B cell (primary cell): ENCODE data around the gene RAB33B. TPM values are rescaled to one million over a fixed set of nuclear protein-coding genes. Genes with fewer than 3 reads are reported as not detected.

ENCODE experiments used
- ATAC-seq: fragments of 200-7000 bp; cut with Tn5 transposase; one replicate; pipeline ENCODE4 v1.10.0; 2021; ENCODE audit warnings: low read depth, mild to moderate bottlenecking, moderate number of reproducible peaks, moderate library complexity
- CTCF ChIA-PET: fragments of 350-600 bp; sonication (Branson Sonifier 250); formaldehyde crosslinking; loops from one replicate; lab custom pipeline; 2021; ENCODE audit warnings: antibody characterized with exemption, inconsistent platforms; lab: Charles Lee
- POLR2A ChIA-PET: fragments of 350-600 bp; sonication (Branson Sonifier 250); formaldehyde crosslinking; loops from one replicate; lab custom pipeline; 2021; ENCODE audit warnings: antibody characterized with exemption; lab: Charles Lee
- DNase-seq: peaks from one replicate; pipeline ENCODE4 v3.0.0; 2013
- H2AFZ ChIP-seq: 2 replicates; pipeline ENCODE4 v1.6.1; 2012; ENCODE audit warnings: mild to moderate bottlenecking, low read depth, low read length; ENCODE audit not compliant: insufficient read depth, poor library complexity, severe bottlenecking
- H3K27ac ChIP-seq, 2 donors: 1 replicate in 1 of 2; 2 replicates in 1 of 2; pipeline ENCODE4 v1.5.1; 2012 to 2013; ENCODE audit warnings: low read length in 2 of 2, mild to moderate bottlenecking in 2 of 2, moderate library complexity in 1 of 2
- H3K27me3 ChIP-seq, 4 experiments: fragments of 200-600 bp in 1 of 4; sonication (generic) in 1 of 4; replicated peaks in 1 of 4; 1 replicate in 2 of 4; 2 replicates in 2 of 4; pipeline versions ENCODE4 v1.6.1 to v1.7.0; 2013 to 2016; ENCODE audit warnings: low read length in 3 of 4, mild to moderate bottlenecking in 2 of 4, mixed read lengths in 1 of 4, moderate library complexity in 1 of 4; ENCODE audit not compliant: insufficient read depth in 4 of 4, control insufficient read depth in 3 of 4; ENCODE audit errors: control extremely low read depth in 1 of 4
- H3K36me3 ChIP-seq, 2 experiments: replicated peaks in 1 of 2; 1 replicate in 1 of 2; 2 replicates in 1 of 2; pipeline versions ENCODE4 v1.6.1 to v1.7.1; 2013; ENCODE audit warnings: low read length in 1 of 2; ENCODE audit not compliant: insufficient read depth in 2 of 2, control insufficient read depth in 1 of 2; ENCODE audit errors: control extremely low read depth in 1 of 2, extremely low read depth in 1 of 2
- H3K4me1 ChIP-seq, 2 donors: fragments of 200-600 bp in 1 of 2; sonication (generic) in 1 of 2; 1 replicate in 1 of 2; 2 replicates in 1 of 2; pipeline versions ENCODE4 v1.5.1 to v1.6.1; 2013 to 2017; ENCODE audit warnings: low read length in 2 of 2; ENCODE audit not compliant: control insufficient read depth in 2 of 2, insufficient read depth in 2 of 2
- H3K4me2 ChIP-seq: replicated peaks from 2 replicates; pipeline ENCODE3; 2012; ENCODE audit warnings: mild to moderate bottlenecking, low read depth, low read length; ENCODE audit not compliant: poor library complexity, severe bottlenecking
- H3K4me3 ChIP-seq, 5 experiments: fragments of 200-600 bp in 1 of 5; sonication (generic) in 1 of 5; 1 replicate in 3 of 5; 2 replicates in 2 of 5; pipeline versions ENCODE4 v1.5.1 to v1.7.0; 2011 to 2016; ENCODE audit warnings: low read length in 4 of 5, mild to moderate bottlenecking in 4 of 5, low read depth in 2 of 5, control low read depth in 1 of 5, moderate library complexity in 1 of 5; ENCODE audit not compliant: insufficient read depth in 1 of 5; ENCODE audit errors: control extremely low read depth in 1 of 5, extremely low read depth in 1 of 5
- H3K79me2 ChIP-seq: fragments of 200-600 bp; sonication (generic); one replicate; pipeline ENCODE4 v1.6.0; 2016; ENCODE audit warnings: low read length; ENCODE audit not compliant: control insufficient read depth, insufficient read depth
- H3K9ac ChIP-seq: fragments of 200-600 bp; sonication (generic); 2 replicates; pipeline ENCODE4 v1.6.1; 2017; ENCODE audit warnings: mild to moderate bottlenecking, low read length, moderate library complexity
- H3K9me3 ChIP-seq, 3 donors: one replicate each; pipeline versions ENCODE4 v1.6.1 to v1.7.1; 2013; ENCODE audit warnings: low read length in 2 of 3; ENCODE audit not compliant: control insufficient read depth in 2 of 3, insufficient read depth in 1 of 3; ENCODE audit errors: control extremely low read depth in 1 of 3
- H4K20me1 ChIP-seq: 2 replicates; pipeline ENCODE4 v1.6.0; 2012; ENCODE audit warnings: mild to moderate bottlenecking, low read length; ENCODE audit not compliant: insufficient read depth, control insufficient read depth, poor library complexity, severe bottlenecking
- H3K27ac Mint-ChIP-seq: one replicate; pipeline ENCODE4 v1.8.0; 2021; ENCODE audit warnings: mixed read lengths
- H3K27me3 Mint-ChIP-seq: one replicate; pipeline ENCODE4 v1.8.0; 2021; ENCODE audit warnings: mixed read lengths
- H3K4me1 Mint-ChIP-seq: one replicate; pipeline ENCODE4 v1.8.0; 2021; ENCODE audit warnings: mixed read lengths
- H3K4me3 Mint-ChIP-seq: one replicate; pipeline ENCODE4 v1.8.0; 2021; ENCODE audit warnings: mixed read lengths
- H3K9me3 Mint-ChIP-seq: one replicate; pipeline ENCODE4 v1.8.0; 2022; ENCODE audit warnings: mixed read lengths; ENCODE audit not compliant: insufficient read depth
- CTCF ChIP-seq: fragments of 200-600 bp; IDR thresholded peaks from one replicate; pipeline ENCODE4 v1.8.0; 2022; ENCODE audit warnings: antibody characterized with exemption, mild to moderate bottlenecking
- EZH2 ChIP-seq: IDR thresholded peaks from 2 replicates; pipeline ENCODE4 v1.6.1; 2012; ENCODE audit warnings: borderline replicate concordance, low read depth, mild to moderate bottlenecking, moderate library complexity, low read length; ENCODE audit not compliant: insufficient read depth, poor library complexity, severe bottlenecking
- WGBS: methylation state at CpG from one replicate; pipeline ENCODE4 v1.1.5; 2013; ENCODE audit warnings: missing lambda C conversion rate; ENCODE audit not compliant: insufficient coverage; 5-methylcytosine and 5-hydroxymethylcytosine counted together
- intact Hi-C: fragments of 100-400 bp; cut with micrococcal nuclease; formaldehyde crosslinking; loops from one replicate; pipeline ENCODE4 v1.10.0; 2022
- polyA plus RNA-seq: library from polyadenylated mRNA; depleted of rRNA; stranded (reverse); fragments of >200 nt; gene quantifications from 2 replicates; pipeline ENCODE4 v1.2.3, GENCODE V29; 2012
- total RNA-seq, 2 donors: library from RNA; stranded (reverse); fragments of 120-200 nt in 1 of 2; gene quantifications; 1 replicate in 1 of 2; 2 replicates in 1 of 2; pipeline versions ENCODE4 v1.2.3 to v1.2.4, GENCODE V29; 2013 to 2022

Gene RAB33B
- total and polyA plus RNA-seq, 2 donors (not counting 1 experiment from before 2014, with no cell fraction given): 13.1 to 18.2 TPM

GRCh38 chr4:139453371-139454110 is 380 bp upstream of the RAB33B start:
- Histone ChIP-seq H3K4me3 (peak overlapping the region; percentile 64 to 99 (median 93)), H3K27ac (peak overlapping the region; percentile 97 to 98), H3K4me1 (peaks cover 28 to 34% of the 10 kb centered on the region in 2 donors), H2AFZ (peak overlapping the region; percentile 80), H3K9ac (peak overlapping the region; percentile 93), H3K79me2 (peaks cover 61% of the 10 kb centered on the region), H4K20me1 (peaks cover 22% of the 10 kb centered on the region), H3K27me3 (no peaks in the 10 kb centered on the region), H3K36me3 (peaks cover 0 to 1% of the 10 kb centered on the region in 2 experiments), H3K9me3 (no peaks in the 10 kb centered on the region), H3K4me2 (peak overlapping the region; percentile 83)
- CTCF ChIA-PET: interaction anchor here (0.7 to 1.8 kb wide), 9 partner anchors 14 to 372 kb away, joined by 3 to 5 read pairs (median 4); no protein-coding TSS in a partner anchor
- Mint-ChIP-seq H3K4me1 (peaks cover 51% of the 10 kb centered on the region), H3K4me3 (peak overlapping the region; percentile 96), H3K27me3 (no peaks in the 10 kb centered on the region), H3K27ac (peak overlapping the region; percentile 99), H3K9me3 (no peaks in the 10 kb centered on the region)
- ATAC-seq (peak; percentile 87), DNase-seq (peak; percentile 98)
- intact Hi-C loops: loop anchor here (1.0 to 5.0 kb wide), 7 partner anchors 37 to 1069 kb away; partner anchors contain the start of genes ELMOD2, NAA15, SCOC and SETD7
- POLR2A ChIA-PET: interaction anchor here (0.8 to 2.3 kb wide), 8 partner anchors 18 to 438 kb away, joined by 3 to 16 read pairs (median 4); partner anchors contain the start of genes ELF2, NOCT and SETD7
- WGBS: under 1% methylated on average over 76 of the region's 76 CpGs
- TF ChIP-seq EZH2 (no peak), CTCF (peak; percentile 42)
